SH-SY5Y (cell line): ENCODE results near the gene CHN1.

Source experiments
- GATA2 ChIP-seq: IDR thresholded peaks from 2 replicates; pipeline ENCODE4 v1.6.1; 2011; ENCODE audit warnings: mild to moderate bottlenecking, low read depth, low read length
- GATA3 ChIP-seq: IDR thresholded peaks from 2 replicates; pipeline ENCODE4 v1.6.1; 2011; ENCODE audit warnings: low read depth, mild to moderate bottlenecking, low read length, moderate library complexity

- TF ChIP-seq GATA2 (no peak), GATA3 (no peak)
Measured at GRCh38 chr2:174805803-174806202, 199.4 kb downstream of the CHN1 start.
